NB4 (cell line): ENCODE measurements around the gene SPOCK2.

Experiments used
- CTCF ChIP-seq: IDR thresholded peaks from one replicate; pipeline ENCODE4 v1.5.1; 2012; ENCODE audit warnings: low read depth, low read length
- POLR2A ChIP-seq: IDR thresholded peaks from 2 replicates; pipeline ENCODE4 v1.6.1; 2011; ENCODE audit warnings: mild to moderate bottlenecking; ENCODE audit not compliant: insufficient read length; ENCODE audit errors: extremely low read depth

DNA sequence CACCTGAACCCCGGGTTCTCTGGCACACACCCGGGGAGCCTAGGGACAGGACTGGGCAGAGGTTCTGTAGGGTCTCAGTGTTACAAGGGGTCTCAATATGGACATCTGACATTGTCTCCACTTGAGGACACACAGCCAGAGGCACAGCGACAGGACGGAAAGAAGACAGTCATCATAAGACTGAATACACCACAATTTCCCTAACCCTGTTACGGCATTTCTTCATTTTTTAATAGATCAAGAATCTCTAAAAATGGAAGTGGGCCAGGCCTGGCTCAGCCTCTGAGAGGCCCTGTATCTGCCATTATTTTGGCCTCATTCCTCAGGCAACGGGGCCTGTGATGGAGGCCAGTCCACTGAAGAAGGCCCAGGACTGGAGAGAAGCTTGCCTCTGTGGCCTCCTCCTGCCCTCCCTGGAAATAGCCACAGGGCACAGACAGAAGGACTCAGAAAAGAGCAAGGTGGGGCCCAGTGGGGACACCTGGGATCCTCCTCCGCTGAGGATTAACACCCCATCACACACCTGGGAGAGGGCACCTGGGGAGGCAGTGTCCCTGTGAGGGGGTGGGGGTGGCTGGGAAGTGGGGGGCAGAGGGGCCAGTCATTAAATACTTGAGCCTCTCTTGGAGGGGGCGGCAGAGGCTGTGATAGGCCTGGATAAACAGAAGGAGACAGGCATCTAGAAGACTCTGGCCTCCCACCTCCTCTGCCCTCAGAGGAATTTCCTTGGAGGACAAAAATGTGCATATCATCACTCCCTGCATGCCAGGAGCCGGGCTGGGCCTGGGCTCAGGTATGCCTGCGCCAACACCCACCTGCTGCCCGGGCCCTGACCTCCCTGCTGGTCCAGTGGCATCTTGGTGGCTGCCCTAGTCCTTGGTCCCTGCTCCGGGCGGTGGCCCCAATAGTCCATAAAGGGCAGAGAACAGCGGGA lies 8.0 kb downstream of the SPOCK2 start:
- TF ChIP-seq CTCF (no peak), POLR2A (no peak)
